ENCODE results near the gene RNASEL. TPM values are rescaled to one million over a fixed set of nuclear protein-coding genes. Genes with fewer than 3 reads are reported as not detected.

RNASEL gene
- polyA plus RNA-seq, 1 donor (not counting 4 experiments of a cell fraction or from before 2014, with no cell fraction given) = 4.7 TPM

- no peak overlapping the region for H3K27ac ChIP-seq (ENCODE audit: control insufficient read depth, insufficient read depth, low read length)
- H3K36me3 ChIP-seq (ENCODE audit: control insufficient read depth in 2 of 2, extremely low read depth in 1 of 2, insufficient read depth in 2 of 2, low read length in 2 of 2) = no peaks in the 10 kb centered on the region
- H3K9me1 ChIP-seq (ENCODE audit: control insufficient read depth, extremely low read depth, insufficient read depth, low read length) = no peaks in the 10 kb centered on the region
- DNase-seq (ENCODE audit: low read depth, low spot score) (no peak), FAIRE-seq (no peak)
- no peaks in the 10 kb centered on the region for H3K79me2 ChIP-seq (ENCODE audit: control insufficient read depth, insufficient read depth, low read length)
- H3K27me3 ChIP-seq (ENCODE audit: control insufficient read depth, extremely low read depth, insufficient read depth, low read length) = no peaks in the 10 kb centered on the region
- H3K4me2 ChIP-seq (ENCODE audit: control insufficient read depth, extremely low read depth, insufficient read depth, low read depth, low read length) = no peak overlapping the region
- H3K4me1 ChIP-seq (ENCODE audit: control insufficient read depth, extremely low read depth, insufficient read depth, low read length) = no peaks in the 10 kb centered on the region
- H3K9me3 ChIP-seq (ENCODE audit: control insufficient read depth, low read depth, low read length) = no peaks in the 10 kb centered on the region
- no peak overlapping the region for H3K9ac ChIP-seq (ENCODE audit: control insufficient read depth, extremely low read depth, insufficient read depth, low read length)
- H2AFZ ChIP-seq (ENCODE audit: control insufficient read depth, low read length) = no peak overlapping the region
- dilution Hi-C loops (cut with MboI; ENCODE audit: extremely low pct_ligation_motif_present, low sequenced_read_pairs) = no loop called here
- no peak for TF ChIP-seq EZH2 (IDR thresholded peaks at IDR 0.05; ENCODE audit: low read length)
- TF ChIP-seq, protein P1, sequence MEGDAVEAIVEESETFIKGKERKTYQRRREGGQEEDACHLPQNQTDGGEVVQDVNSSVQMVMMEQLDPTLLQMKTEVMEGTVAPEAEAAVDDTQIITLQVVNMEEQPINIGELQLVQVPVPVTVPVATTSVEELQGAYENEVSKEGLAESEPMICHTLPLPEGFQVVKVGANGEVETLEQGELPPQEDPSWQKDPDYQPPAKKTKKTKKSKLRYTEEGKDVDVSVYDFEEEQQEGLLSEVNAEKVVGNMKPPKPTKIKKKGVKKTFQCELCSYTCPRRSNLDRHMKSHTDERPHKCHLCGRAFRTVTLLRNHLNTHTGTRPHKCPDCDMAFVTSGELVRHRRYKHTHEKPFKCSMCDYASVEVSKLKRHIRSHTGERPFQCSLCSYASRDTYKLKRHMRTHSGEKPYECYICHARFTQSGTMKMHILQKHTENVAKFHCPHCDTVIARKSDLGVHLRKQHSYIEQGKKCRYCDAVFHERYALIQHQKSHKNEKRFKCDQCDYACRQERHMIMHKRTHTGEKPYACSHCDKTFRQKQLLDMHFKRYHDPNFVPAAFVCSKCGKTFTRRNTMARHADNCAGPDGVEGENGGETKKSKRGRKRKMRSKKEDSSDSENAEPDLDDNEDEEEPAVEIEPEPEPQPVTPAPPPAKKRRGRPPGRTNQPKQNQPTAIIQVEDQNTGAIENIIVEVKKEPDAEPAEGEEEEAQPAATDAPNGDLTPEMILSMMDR (optimal IDR thresholded peaks at IDR 0.05 in 1 of 3, IDR thresholded peaks at IDR 0.05 in 1 of 3, conservative IDR thresholded peaks at IDR 0.05 in 1 of 3; ENCODE audit: extremely low read depth in 1 of 3, insufficient read depth in 2 of 3, low read length in 3 of 3) = no peak
- no peak overlapping the region for H3K4me3 ChIP-seq (ENCODE audit: control insufficient read depth in 2 of 3, extremely low read depth in 1 of 3, insufficient read depth in 2 of 3, low read depth in 1 of 3, low read length in 3 of 3)
- H4K20me1 ChIP-seq (ENCODE audit: control insufficient read depth, extremely low read depth, insufficient read depth, low read length) = no peaks in the 10 kb centered on the region
Observed at GRCh38 chr1:182567629-182568028, 21.4 kb downstream of the RNASEL start.

DNA sequence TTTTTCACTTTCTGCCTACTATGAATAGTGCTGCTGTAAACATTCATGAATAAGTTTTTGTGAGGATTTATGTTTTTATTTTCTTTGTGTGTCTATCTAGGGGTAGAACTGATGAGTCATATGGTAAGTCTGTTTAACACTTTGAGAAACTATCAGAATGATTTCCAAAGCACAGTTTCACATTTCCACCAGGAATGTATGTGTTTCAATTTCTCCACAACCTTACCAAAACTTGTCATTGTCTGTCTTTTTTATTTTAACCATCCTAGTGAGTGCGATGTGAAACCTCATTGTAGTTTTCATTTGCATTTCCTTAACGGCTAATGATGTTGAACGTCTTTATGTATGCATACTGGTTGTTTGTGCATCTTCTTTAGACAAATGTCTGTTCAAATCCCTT lies 23.5 kb downstream of the RNASEL start:
- dilution Hi-C loops (cut with MboI; ENCODE audit: extremely low pct_ligation_motif_present, low sequenced_read_pairs) = no loop called here
- no peaks in the 10 kb centered on the region for H3K36me3 ChIP-seq (ENCODE audit: control insufficient read depth in 2 of 2, extremely low read depth in 1 of 2, insufficient read depth in 2 of 2, low read length in 2 of 2)
- TF ChIP-seq EZH2 (IDR thresholded peaks at IDR 0.05; ENCODE audit: low read length) = no peak
- TF ChIP-seq, protein P1 (optimal IDR thresholded peaks at IDR 0.05 in 1 of 3, IDR thresholded peaks at IDR 0.05 in 1 of 3, conservative IDR thresholded peaks at IDR 0.05 in 1 of 3; ENCODE audit: extremely low read depth in 1 of 3, insufficient read depth in 2 of 3, low read length in 3 of 3) = no peak
- no peak overlapping the region for H3K4me3 ChIP-seq (ENCODE audit: control insufficient read depth in 2 of 3, extremely low read depth in 1 of 3, insufficient read depth in 2 of 3, low read depth in 1 of 3, low read length in 3 of 3)
- FAIRE-seq = no peak
- no peaks in the 10 kb centered on the region for H3K9me3 ChIP-seq (ENCODE audit: control insufficient read depth, low read depth, low read length)
- H3K4me2 ChIP-seq (ENCODE audit: control insufficient read depth, extremely low read depth, insufficient read depth, low read depth, low read length) = no peak overlapping the region
- DNase-seq (ENCODE audit: low read depth, low spot score) = no peak
- no peak overlapping the region for H3K9ac ChIP-seq (ENCODE audit: control insufficient read depth, extremely low read depth, insufficient read depth, low read length)
- no peaks in the 10 kb centered on the region for H3K27me3 ChIP-seq (ENCODE audit: control insufficient read depth, extremely low read depth, insufficient read depth, low read length)
- no peak overlapping the region for H3K27ac ChIP-seq (ENCODE audit: control insufficient read depth, insufficient read depth, low read length)
- H3K4me1 ChIP-seq (ENCODE audit: control insufficient read depth, extremely low read depth, insufficient read depth, low read length) = no peaks in the 10 kb centered on the region
- no peaks in the 10 kb centered on the region for H3K9me1 ChIP-seq (ENCODE audit: control insufficient read depth, extremely low read depth, insufficient read depth, low read length)
- H4K20me1 ChIP-seq (ENCODE audit: control insufficient read depth, extremely low read depth, insufficient read depth, low read length) = no peaks in the 10 kb centered on the region
- no peak overlapping the region for H2AFZ ChIP-seq (ENCODE audit: control insufficient read depth, low read length)
- no peaks in the 10 kb centered on the region for H3K79me2 ChIP-seq (ENCODE audit: control insufficient read depth, insufficient read depth, low read length)
